ENCODE measurements around the gene C17orf113. TPM values are rescaled to one million over a fixed set of nuclear protein-coding genes. Genes with fewer than 3 reads are reported as not detected.

C17orf113 gene
- polyA plus RNA-seq, 3 donors, result 0.12 to 1.5 (median 0.22) TPM

GRCh38 chr17:42076797-42077559 is 26.6 kb upstream of the C17orf113 start:
- no peak overlapping the region for H3K27ac ChIP-seq (ENCODE audit: low read depth, low read length)
- WGBS, 3 donors, result 72 to 81% (median 78%) methylated on average over 4 of the region's 4 CpGs

GRCh38 chr17:42075789-42076188 is 25.4 kb upstream of the C17orf113 start:
- no peak overlapping the region for H3K27ac ChIP-seq (ENCODE audit: low read depth, low read length)
- WGBS, 3 donors, result 68 to 83% (median 73%) methylated on average over 6 of the region's 6 CpGs

GRCh38 chr17:42072323-42073187 is 22.2 kb upstream of the C17orf113 start:
- 5 to 14% (median 8%) methylated on average over 54 to 67 of the region's 67 CpGs for WGBS, 3 donors
- H3K27ac ChIP-seq (ENCODE audit: low read depth, low read length), result no peak overlapping the region

GRCh38 chr17:42071810-42072209 is 21.4 kb upstream of the C17orf113 start:
- 21 to 33% (median 27%) methylated on average over 3 of the region's 3 CpGs for WGBS, 3 donors
- H3K27ac ChIP-seq (ENCODE audit: low read depth, low read length), result no peak overlapping the region

- 72 to 84% (median 76%) methylated on average over 3 of the region's 3 CpGs for WGBS, 3 donors
- no peak overlapping the region for H3K27ac ChIP-seq (ENCODE audit: low read depth, low read length)
Measured at GRCh38 chr17:42068979-42069378, 18.6 kb upstream of the C17orf113 start.

GRCh38 chr17:42067371-42068091 is 17.1 kb upstream of the C17orf113 start:
- WGBS, 3 donors, result 25 to 44% (median 34%) methylated on average over 12 of the region's 12 CpGs
- no peak overlapping the region for H3K27ac ChIP-seq (ENCODE audit: low read depth, low read length)

- 64 to 76% (median 66%) methylated on average over 2 of the region's 2 CpGs for WGBS, 3 donors
Measured at GRCh38 chr17:42065201-42065600, 14.8 kb upstream of the C17orf113 start.

GRCh38 chr17:42062681-42063080 is 12.3 kb upstream of the C17orf113 start:
- no peak overlapping the region for H3K27ac ChIP-seq (ENCODE audit: low read depth, low read length)
- 87 to 91% (median 88%) methylated on average over 14 of the region's 14 CpGs for WGBS, 3 donors

More at GRCh38 chr17:42065201-42065600, 14.8 kb upstream of the C17orf113 start:
- no peak overlapping the region for H3K27ac ChIP-seq (ENCODE audit: low read depth, low read length)

GRCh38 chr17:42061646-42062487 is 11.5 kb upstream of the C17orf113 start:
- WGBS, 3 donors, result 68 to 72% (median 69%) methylated on average over 5 of the region's 5 CpGs
- H3K27ac ChIP-seq (ENCODE audit: low read depth, low read length), result no peak overlapping the region

GRCh38 chr17:42060231-42060630 is 9.8 kb upstream of the C17orf113 start:
- 85 to 95% (median 89%) methylated on average over 4 of the region's 4 CpGs for WGBS, 3 donors
- no peak overlapping the region for H3K27ac ChIP-seq (ENCODE audit: low read depth, low read length)

- H3K27ac ChIP-seq (ENCODE audit: low read depth, low read length), result no peak overlapping the region
- WGBS, 3 donors, result 62 to 70% (median 68%) methylated on average over 4 of the region's 4 CpGs
Measured at GRCh38 chr17:42059815-42060214, 9.4 kb upstream of the C17orf113 start.

- 63 to 81% (median 72%) methylated on average over 7 of the region's 7 CpGs for WGBS, 3 donors
Measured at GRCh38 chr17:42058063-42058462, 7.7 kb upstream of the C17orf113 start.

GRCh38 chr17:42056635-42057034 is 6.2 kb upstream of the C17orf113 start:
- H3K27ac ChIP-seq (ENCODE audit: low read depth, low read length), result no peak overlapping the region
- 73 to 82% (median 82%) methylated on average over 3 of the region's 3 CpGs for WGBS, 3 donors

More at GRCh38 chr17:42058063-42058462, 7.7 kb upstream of the C17orf113 start:
- no peak overlapping the region for H3K27ac ChIP-seq (ENCODE audit: low read depth, low read length)

- 54 to 59% (median 58%) methylated on average over 6 of the region's 6 CpGs for WGBS, 3 donors
Measured at GRCh38 chr17:42055496-42055895, 5.1 kb upstream of the C17orf113 start.

GRCh38 chr17:42055027-42055426 is 4.6 kb upstream of the C17orf113 start:
- no peak overlapping the region for H3K27ac ChIP-seq (ENCODE audit: low read depth, low read length)

More at GRCh38 chr17:42055496-42055895, 5.1 kb upstream of the C17orf113 start:
- H3K27ac ChIP-seq (ENCODE audit: low read depth, low read length), result no peak overlapping the region

GRCh38 chr17:42053731-42054500 is 3.5 kb upstream of the C17orf113 start:
- 30 to 51% (median 36%) methylated on average over 12 of the region's 12 CpGs for WGBS, 3 donors
- H3K27ac ChIP-seq (ENCODE audit: low read depth, low read length), result no peak overlapping the region

More at GRCh38 chr17:42055027-42055426, 4.6 kb upstream of the C17orf113 start:
- WGBS, 3 donors, result 28 to 40% (median 34%) methylated on average over 3 of the region's 3 CpGs

- 76 to 84% (median 81%) methylated on average over 6 of the region's 6 CpGs for WGBS, 3 donors
- H3K27ac ChIP-seq (ENCODE audit: low read depth, low read length), result no peak overlapping the region
Measured at GRCh38 chr17:42052346-42052877, 2.0 kb upstream of the C17orf113 start.

Data from adipose tissue (tissue), 3 donors.